ENCODE data around the gene CXCR4.
"Not testable (repeated sequence)": the region's sequence is repeated elsewhere in the genome, so short reads cannot be mapped to it uniquely, and the experiment has no call there.

Gene CXCR4

DNA sequence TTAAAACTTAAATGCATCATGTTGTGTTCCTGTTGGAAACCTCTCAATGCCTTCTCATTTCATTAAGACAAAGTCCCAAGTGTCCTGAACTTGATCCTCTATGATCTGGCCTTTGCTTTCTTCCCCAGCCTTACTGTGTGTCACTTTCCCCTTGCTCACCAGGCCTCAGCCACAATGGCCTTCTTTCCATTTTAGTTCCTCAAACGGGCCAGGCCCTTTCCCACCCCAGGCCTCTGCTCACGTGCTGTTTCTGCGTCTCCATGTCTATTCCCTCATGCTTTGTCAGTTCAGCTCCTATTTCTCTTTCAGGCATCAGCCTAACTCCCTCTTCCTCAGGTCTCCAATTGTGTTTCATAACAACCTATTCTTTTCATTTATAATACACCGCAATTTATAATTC is 19.5 kb downstream of the CXCR4 start:
- no peaks in the 10 kb centered on the region for H3K9me3 ChIP-seq (ENCODE audit: low read length)
- no peaks in the 10 kb centered on the region for H4K20me1 ChIP-seq (ENCODE audit: insufficient read depth, low read length)
- TF ChIP-seq, protein P1, sequence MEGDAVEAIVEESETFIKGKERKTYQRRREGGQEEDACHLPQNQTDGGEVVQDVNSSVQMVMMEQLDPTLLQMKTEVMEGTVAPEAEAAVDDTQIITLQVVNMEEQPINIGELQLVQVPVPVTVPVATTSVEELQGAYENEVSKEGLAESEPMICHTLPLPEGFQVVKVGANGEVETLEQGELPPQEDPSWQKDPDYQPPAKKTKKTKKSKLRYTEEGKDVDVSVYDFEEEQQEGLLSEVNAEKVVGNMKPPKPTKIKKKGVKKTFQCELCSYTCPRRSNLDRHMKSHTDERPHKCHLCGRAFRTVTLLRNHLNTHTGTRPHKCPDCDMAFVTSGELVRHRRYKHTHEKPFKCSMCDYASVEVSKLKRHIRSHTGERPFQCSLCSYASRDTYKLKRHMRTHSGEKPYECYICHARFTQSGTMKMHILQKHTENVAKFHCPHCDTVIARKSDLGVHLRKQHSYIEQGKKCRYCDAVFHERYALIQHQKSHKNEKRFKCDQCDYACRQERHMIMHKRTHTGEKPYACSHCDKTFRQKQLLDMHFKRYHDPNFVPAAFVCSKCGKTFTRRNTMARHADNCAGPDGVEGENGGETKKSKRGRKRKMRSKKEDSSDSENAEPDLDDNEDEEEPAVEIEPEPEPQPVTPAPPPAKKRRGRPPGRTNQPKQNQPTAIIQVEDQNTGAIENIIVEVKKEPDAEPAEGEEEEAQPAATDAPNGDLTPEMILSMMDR (IDR thresholded peaks at IDR 0.05; ENCODE audit: low read length), result no peak
- TF ChIP-seq EZH2 (IDR thresholded peaks at IDR 0.05; ENCODE audit: borderline replicate concordance, low read length), result no peak
- no peak overlapping the region for H3K9ac ChIP-seq (ENCODE audit: low read length)
- H3K36me3 ChIP-seq (ENCODE audit: insufficient read depth, low read length), result no peaks in the 10 kb centered on the region
- no peak overlapping the region for H3K27ac ChIP-seq (ENCODE audit: low read depth, low read length, poor library complexity, severe bottlenecking)
- no peaks in the 10 kb centered on the region for H3K9me2 ChIP-seq (ENCODE audit: low read depth, low read length)
- no peak overlapping the region for H3K4me3 ChIP-seq (ENCODE audit: low read depth, low read length, poor library complexity, severe bottlenecking)
- no peak overlapping the region for H2AFZ ChIP-seq (ENCODE audit: low read length)
- no peaks in the 10 kb centered on the region for H3K27me3 ChIP-seq (ENCODE audit: insufficient read depth, low read length)
- no peaks in the 10 kb centered on the region for H3K4me1 ChIP-seq (ENCODE audit: insufficient read depth, low read length, severe bottlenecking)
- H3K79me2 ChIP-seq (ENCODE audit: insufficient read depth, low read length), result no peaks in the 10 kb centered on the region
- H3F3A ChIP-seq (ENCODE audit: insufficient read depth, low read length), result no peaks in the 10 kb centered on the region
- no peak overlapping the region for H3K4me2 ChIP-seq (ENCODE audit: low read length)

DNA sequence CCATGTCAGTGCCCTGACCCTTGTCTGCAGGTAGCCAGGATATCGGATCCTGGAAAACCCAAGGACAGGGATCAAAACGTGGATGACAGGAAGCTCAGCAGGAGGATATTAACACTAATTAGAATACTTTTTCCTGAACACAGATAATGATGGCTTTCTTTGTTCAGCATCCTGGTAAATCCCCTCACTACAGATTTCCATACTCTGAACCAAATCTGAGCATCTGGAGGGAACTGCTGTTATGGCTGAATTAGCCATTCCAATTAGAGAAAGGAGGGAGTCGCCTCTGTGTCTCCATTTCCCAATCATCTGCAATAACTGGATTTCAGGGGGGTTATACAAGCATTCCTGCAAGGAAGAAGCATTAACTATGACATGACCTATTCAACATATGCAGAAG is 24.4 kb downstream of the CXCR4 start:
- H3K79me2 ChIP-seq (ENCODE audit: insufficient read depth, low read length), result no peaks in the 10 kb centered on the region
- no peaks in the 10 kb centered on the region for H3K9me2 ChIP-seq (ENCODE audit: low read depth, low read length)
- no peaks in the 10 kb centered on the region for H3K9me3 ChIP-seq (ENCODE audit: low read length)
- no peak overlapping the region for H3K9ac ChIP-seq (ENCODE audit: low read length)
- H3K27ac ChIP-seq (ENCODE audit: low read depth, low read length, poor library complexity, severe bottlenecking), result no peak overlapping the region
- no peak for TF ChIP-seq EZH2 (IDR thresholded peaks at IDR 0.05; ENCODE audit: borderline replicate concordance, low read length)
- no peaks in the 10 kb centered on the region for H3K27me3 ChIP-seq (ENCODE audit: insufficient read depth, low read length)
- H4K20me1 ChIP-seq (ENCODE audit: insufficient read depth, low read length), result no peaks in the 10 kb centered on the region
- H3K4me3 ChIP-seq (ENCODE audit: low read depth, low read length, poor library complexity, severe bottlenecking), result no peak overlapping the region
- no peaks in the 10 kb centered on the region for H3K36me3 ChIP-seq (ENCODE audit: insufficient read depth, low read length)
- H3F3A ChIP-seq (ENCODE audit: insufficient read depth, low read length), result no peaks in the 10 kb centered on the region
- no peak overlapping the region for H2AFZ ChIP-seq (ENCODE audit: low read length)
- no peaks in the 10 kb centered on the region for H3K4me1 ChIP-seq (ENCODE audit: insufficient read depth, low read length, severe bottlenecking)
- H3K4me2 ChIP-seq (ENCODE audit: low read length), result no peak overlapping the region

DNA sequence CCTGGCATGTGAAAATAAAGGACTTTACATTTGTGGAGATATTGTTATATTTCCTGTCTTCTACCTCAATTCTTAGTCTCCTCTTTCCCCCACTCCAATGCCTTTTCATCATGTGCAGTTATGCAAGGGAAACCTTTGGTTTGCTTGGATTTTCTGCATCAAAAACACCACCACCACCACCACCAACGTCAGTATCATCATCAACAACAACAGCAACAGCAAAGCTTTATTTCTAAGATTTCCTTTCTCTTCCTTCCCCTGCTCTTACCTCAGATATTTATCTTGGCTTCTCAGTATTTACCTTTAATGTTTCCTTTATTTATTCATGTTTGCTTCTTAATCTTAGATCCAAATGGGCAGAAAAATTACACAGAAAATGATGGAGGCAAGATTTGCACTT is 26.1 kb downstream of the CXCR4 start:
- no peak overlapping the region for H3K4me2 ChIP-seq (ENCODE audit: low read length)
- H3K9me2 ChIP-seq (ENCODE audit: low read depth, low read length), result no peaks in the 10 kb centered on the region
- H3K27ac ChIP-seq (ENCODE audit: low read depth, low read length, poor library complexity, severe bottlenecking), result no peak overlapping the region
- no peaks in the 10 kb centered on the region for H3K36me3 ChIP-seq (ENCODE audit: insufficient read depth, low read length)
- H3K4me1 ChIP-seq (ENCODE audit: insufficient read depth, low read length, severe bottlenecking), result peaks cover 5% of the 10 kb centered on the region
- no peaks in the 10 kb centered on the region for H4K20me1 ChIP-seq (ENCODE audit: insufficient read depth, low read length)
- no peaks in the 10 kb centered on the region for H3K9me3 ChIP-seq (ENCODE audit: low read length)
- no peak overlapping the region for H3K9ac ChIP-seq (ENCODE audit: low read length)
- H3K79me2 ChIP-seq (ENCODE audit: insufficient read depth, low read length), result no peaks in the 10 kb centered on the region
- no peak overlapping the region for H3K4me3 ChIP-seq (ENCODE audit: low read depth, low read length, poor library complexity, severe bottlenecking)
- no peaks in the 10 kb centered on the region for H3K27me3 ChIP-seq (ENCODE audit: insufficient read depth, low read length)
- TF ChIP-seq EZH2 (IDR thresholded peaks at IDR 0.05; ENCODE audit: borderline replicate concordance, low read length), result no peak
- TF ChIP-seq, protein P1 (IDR thresholded peaks at IDR 0.05; ENCODE audit: low read length), result no peak
- no peak overlapping the region for H2AFZ ChIP-seq (ENCODE audit: low read length)
- no peaks in the 10 kb centered on the region for H3F3A ChIP-seq (ENCODE audit: insufficient read depth, low read length)

DNA sequence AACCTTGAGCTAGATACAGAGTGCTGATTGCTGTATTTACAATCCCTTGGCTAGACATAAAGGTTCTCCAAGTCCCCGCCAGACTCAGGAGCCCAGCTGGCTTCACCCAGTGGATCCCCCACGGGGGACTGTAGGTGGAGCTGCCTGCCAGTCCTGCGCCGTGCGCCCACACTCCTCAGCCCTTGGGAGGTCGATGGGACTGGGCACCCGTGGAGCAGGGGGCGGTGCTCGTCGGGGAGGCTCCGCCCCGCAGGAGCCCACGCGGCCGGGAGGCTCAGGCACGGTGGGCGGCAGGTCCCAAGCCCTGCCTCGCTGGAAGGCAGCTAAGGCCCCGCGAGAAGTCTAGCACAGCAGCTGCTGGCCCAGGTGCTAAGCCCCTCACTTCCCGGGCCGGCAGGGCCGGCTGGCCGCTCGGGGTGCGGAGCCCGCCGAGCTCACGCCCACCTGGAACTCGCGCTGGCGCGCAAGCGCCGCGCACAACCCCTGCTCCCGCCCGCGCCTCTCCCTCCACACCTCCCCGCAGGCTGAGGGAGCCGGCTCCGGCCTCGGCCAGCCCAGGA is 30.0 kb downstream of the CXCR4 start:
- not testable (repeated sequence) for H2AFZ ChIP-seq (ENCODE audit: low read length); H3K27me3 ChIP-seq (ENCODE audit: insufficient read depth, low read length); H3K4me3 ChIP-seq (ENCODE audit: low read depth, low read length, poor library complexity, severe bottlenecking); H3K79me2 ChIP-seq (ENCODE audit: insufficient read depth, low read length); H3F3A ChIP-seq (ENCODE audit: insufficient read depth, low read length); H3K36me3 ChIP-seq (ENCODE audit: insufficient read depth, low read length); H4K20me1 ChIP-seq (ENCODE audit: insufficient read depth, low read length); H3K4me2 ChIP-seq (ENCODE audit: low read length); H3K9me3 ChIP-seq (ENCODE audit: low read length); H3K27ac ChIP-seq (ENCODE audit: low read depth, low read length, poor library complexity, severe bottlenecking); H3K9ac ChIP-seq (ENCODE audit: low read length); H3K9me2 ChIP-seq (ENCODE audit: low read depth, low read length)
- peaks cover 14% of the 10 kb centered on the region for H3K4me1 ChIP-seq (ENCODE audit: insufficient read depth, low read length, severe bottlenecking)
